ENCODE measurements around the gene TGFB1. TPM values are rescaled to one million over a fixed set of nuclear protein-coding genes. Genes with fewer than 3 reads are reported as not detected.

Gene TGFB1
- polyA plus RNA-seq, 1 experiment: 4.9 TPM

DNA sequence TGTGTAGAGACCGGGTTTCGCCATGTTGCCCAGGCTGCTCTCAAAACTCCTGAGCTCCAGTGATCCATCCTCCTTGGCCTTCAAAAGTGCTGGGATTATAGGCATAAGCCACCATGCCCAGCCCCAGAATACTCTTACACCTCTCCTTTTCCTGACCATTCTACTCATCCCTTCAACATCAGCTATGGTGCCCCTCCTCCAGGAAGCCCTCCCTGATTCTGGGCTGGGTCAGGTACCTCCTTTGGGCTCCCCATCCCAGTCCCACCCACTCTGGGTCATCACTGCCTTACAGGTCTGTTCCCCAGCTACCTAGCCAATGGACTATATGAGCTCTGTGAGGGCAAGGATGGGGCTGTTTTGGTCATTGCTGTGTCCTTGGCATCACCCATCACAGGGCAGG lies 9.6 kb downstream of the TGFB1 start:
- TF ChIP-seq, protein P1, sequence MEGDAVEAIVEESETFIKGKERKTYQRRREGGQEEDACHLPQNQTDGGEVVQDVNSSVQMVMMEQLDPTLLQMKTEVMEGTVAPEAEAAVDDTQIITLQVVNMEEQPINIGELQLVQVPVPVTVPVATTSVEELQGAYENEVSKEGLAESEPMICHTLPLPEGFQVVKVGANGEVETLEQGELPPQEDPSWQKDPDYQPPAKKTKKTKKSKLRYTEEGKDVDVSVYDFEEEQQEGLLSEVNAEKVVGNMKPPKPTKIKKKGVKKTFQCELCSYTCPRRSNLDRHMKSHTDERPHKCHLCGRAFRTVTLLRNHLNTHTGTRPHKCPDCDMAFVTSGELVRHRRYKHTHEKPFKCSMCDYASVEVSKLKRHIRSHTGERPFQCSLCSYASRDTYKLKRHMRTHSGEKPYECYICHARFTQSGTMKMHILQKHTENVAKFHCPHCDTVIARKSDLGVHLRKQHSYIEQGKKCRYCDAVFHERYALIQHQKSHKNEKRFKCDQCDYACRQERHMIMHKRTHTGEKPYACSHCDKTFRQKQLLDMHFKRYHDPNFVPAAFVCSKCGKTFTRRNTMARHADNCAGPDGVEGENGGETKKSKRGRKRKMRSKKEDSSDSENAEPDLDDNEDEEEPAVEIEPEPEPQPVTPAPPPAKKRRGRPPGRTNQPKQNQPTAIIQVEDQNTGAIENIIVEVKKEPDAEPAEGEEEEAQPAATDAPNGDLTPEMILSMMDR (IDR thresholded peaks at IDR 0.05; ENCODE audit: low read depth, low read length): no peak
- ChIA-PET POLR2A (no interaction called here), CTCF (no interaction called here)
- Histone ChIP-seq H3K27me3 (ENCODE audit: control insufficient read depth, insufficient read depth, low read length) (no peaks in the 10 kb centered on the region), H3K9me3 (ENCODE audit: control insufficient read depth, insufficient read depth, low read length) (no peaks in the 10 kb centered on the region; the same call in 1 of the 2 replicates), H3K27ac (ENCODE audit: low read depth, low read length) (no peak overlapping the region), H3K4me3 (ENCODE audit: low read depth, low read length) (no peak overlapping the region)
- no peak for DNase-seq (ENCODE audit: low read depth, low spot score)

DNA sequence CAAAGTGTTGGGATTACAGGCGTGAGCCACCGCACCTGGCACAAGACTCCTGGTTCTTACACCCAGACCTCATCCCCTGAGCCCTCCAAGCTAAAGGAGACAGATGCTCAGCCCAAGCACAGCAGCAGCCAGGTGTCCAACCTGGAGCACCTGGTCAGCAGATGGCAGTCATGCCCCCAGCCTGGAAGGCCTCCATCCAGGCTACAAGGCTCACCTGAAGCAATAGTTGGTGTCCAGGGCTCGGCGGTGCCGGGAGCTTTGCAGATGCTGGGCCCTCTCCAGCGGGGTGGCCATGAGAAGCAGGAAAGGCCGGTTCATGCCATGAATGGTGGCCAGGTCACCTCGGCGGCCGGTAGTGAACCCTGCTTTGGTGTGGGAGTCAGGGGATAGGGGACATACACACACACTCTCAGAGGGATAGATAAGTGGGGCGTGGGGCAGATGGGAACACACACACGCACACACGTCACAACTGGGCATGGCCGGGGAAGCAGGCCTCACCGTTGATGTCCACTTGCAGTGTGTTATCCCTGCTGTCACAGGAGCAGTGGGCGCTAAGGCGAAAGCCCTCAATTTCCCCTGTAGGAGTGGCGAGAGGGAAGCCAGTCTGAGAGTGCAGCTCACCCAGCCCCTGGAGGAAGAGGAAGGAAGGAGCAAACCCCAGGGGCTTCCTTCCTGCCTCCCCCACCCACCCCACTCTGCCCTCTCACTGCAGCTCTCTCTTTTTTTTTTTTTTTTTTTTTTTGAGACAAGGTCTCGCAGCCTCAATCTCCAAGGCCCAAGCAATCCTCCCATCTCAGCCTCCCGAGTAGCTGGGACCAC lies 11.8 kb downstream of the TGFB1 start:
- TF ChIP-seq, protein P1 (IDR thresholded peaks at IDR 0.05; ENCODE audit: low read depth, low read length): no peak
- ChIA-PET POLR2A (interaction anchor here (0.8 kb wide), 1 partner anchor 11 kb away, joined by 7 read pairs; no protein-coding TSS in a partner anchor), CTCF (interaction anchor here (0.6 to 1.4 kb wide), 3 partner anchors 10 to 20 kb away, joined by 3 to 4 read pairs (median 3); no protein-coding TSS in a partner anchor)
- DNase-seq (ENCODE audit: low read depth, low spot score): no peak
- Histone ChIP-seq H3K4me3 (ENCODE audit: low read depth, low read length) (no peak overlapping the region), H3K9me3 (ENCODE audit: control insufficient read depth, insufficient read depth, low read length) (no peaks in the 10 kb centered on the region; the same call in 1 of the 2 replicates), H3K27ac (ENCODE audit: low read depth, low read length) (no peak overlapping the region), H3K27me3 (ENCODE audit: control insufficient read depth, insufficient read depth, low read length) (no peaks in the 10 kb centered on the region)

DNA sequence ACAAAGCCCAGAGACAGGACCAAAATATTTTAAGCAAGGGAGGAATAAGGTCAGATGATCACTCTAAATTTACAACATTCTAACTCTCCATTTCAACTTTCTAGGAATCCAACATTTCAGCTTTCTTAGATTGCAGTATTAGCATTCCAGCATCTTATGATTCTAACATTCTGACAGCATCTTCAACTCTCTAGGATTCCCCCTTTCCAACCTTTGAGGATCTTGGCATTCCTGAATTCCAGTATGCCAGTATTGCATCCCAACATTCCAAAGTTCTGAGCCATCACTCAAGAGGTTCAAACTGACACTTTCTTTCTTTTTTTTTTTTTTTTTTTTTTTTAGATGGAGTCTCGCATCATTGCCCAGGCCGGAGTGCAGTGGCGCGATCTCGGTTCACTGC lies 13.8 kb downstream of the TGFB1 start:
- Histone ChIP-seq H3K4me3 (ENCODE audit: low read depth, low read length) (no peak overlapping the region), H3K27me3 (ENCODE audit: control insufficient read depth, insufficient read depth, low read length) (no peaks in the 10 kb centered on the region), H3K9me3 (ENCODE audit: control insufficient read depth, insufficient read depth, low read length) (no peaks in the 10 kb centered on the region; the same call in 1 of the 2 replicates), H3K27ac (ENCODE audit: low read depth, low read length) (no peak overlapping the region)
- CTCF ChIA-PET: no interaction called here
- no peak for DNase-seq (ENCODE audit: low read depth, low spot score)
- POLR2A ChIA-PET: no interaction called here
- TF ChIP-seq, protein P1 (IDR thresholded peaks at IDR 0.05; ENCODE audit: low read depth, low read length): no peak

DNA sequence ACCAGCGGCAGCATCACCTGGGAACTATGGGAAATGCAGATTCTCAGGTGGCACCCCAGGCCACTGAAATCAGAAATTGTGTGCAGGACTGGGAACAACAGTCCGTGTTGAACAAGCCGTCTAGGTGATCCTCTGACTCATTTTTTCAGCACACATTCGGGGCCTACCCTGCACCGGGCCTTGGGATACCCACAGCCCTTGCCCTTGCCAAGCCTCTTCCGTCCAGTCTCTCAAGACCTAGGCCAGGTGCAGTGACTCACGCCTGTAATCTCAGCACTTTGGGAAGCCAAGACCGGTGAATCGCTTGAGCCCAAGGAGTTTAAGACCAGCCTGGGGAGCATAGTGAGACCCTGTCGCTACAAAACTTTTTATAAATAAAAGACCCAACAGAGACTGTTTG lies 18.3 kb downstream of the TGFB1 start:
- DNase-seq (ENCODE audit: low read depth, low spot score): no peak
- ChIA-PET POLR2A (no interaction called here), CTCF (interaction anchor here (0.8 kb wide), 1 partner anchor 14 kb away, joined by 3 read pairs; no protein-coding TSS in a partner anchor)
- TF ChIP-seq, protein P1 (IDR thresholded peaks at IDR 0.05; ENCODE audit: low read depth, low read length): no peak
- Histone ChIP-seq H3K27me3 (ENCODE audit: control insufficient read depth, insufficient read depth, low read length) (no peaks in the 10 kb centered on the region), H3K9me3 (ENCODE audit: control insufficient read depth, insufficient read depth, low read length) (no peaks in the 10 kb centered on the region), H3K4me3 (ENCODE audit: low read depth, low read length) (no peak overlapping the region), H3K27ac (ENCODE audit: low read depth, low read length) (no peak overlapping the region)

DNA sequence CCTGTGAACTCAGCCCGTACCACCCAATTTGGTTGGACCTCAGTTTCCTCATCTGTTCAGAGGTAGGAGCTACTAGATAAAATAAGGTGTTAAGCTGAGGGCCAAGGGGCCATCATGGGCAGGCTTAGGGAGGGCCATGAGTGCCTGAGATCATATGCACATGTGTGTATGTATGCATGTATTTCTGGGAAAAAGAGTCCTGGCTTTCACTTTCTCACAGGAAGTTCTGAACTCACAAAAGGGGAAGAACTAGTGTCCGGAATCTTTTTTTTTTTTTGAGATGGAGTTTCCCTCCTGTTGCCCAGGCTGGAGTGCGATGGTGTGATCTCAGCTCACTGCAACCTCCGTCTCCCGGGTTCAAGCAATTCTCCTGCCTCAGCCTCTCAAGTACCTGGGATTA lies 18.9 kb downstream of the TGFB1 start:
- ChIA-PET POLR2A (no interaction called here), CTCF (no interaction called here)
- TF ChIP-seq, protein P1 (IDR thresholded peaks at IDR 0.05; ENCODE audit: low read depth, low read length): no peak
- Histone ChIP-seq H3K27me3 (ENCODE audit: control insufficient read depth, insufficient read depth, low read length) (no peaks in the 10 kb centered on the region), H3K4me3 (ENCODE audit: low read depth, low read length) (no peak overlapping the region), H3K9me3 (ENCODE audit: control insufficient read depth, insufficient read depth, low read length) (no peaks in the 10 kb centered on the region), H3K27ac (ENCODE audit: low read depth, low read length) (no peak overlapping the region)
- no peak for DNase-seq (ENCODE audit: low read depth, low spot score)

Data from AG04450 (cell line).